Lower leg skin (tissue), 3 donors: ENCODE data around the gene NRG3.

Experiments
- CTCF ChIP-seq, 3 donors: fragments of 450-650 bp; IDR thresholded peaks; one replicate each; pipeline ENCODE4 v1.5.1; 2016; ENCODE audit warnings: antibody characterized with exemption in 3 of 3, mild to moderate bottlenecking in 3 of 3, moderate library complexity in 2 of 3
- POLR2A ChIP-seq, 2 donors: fragments of 450-650 bp; IDR thresholded peaks; one replicate each; pipeline ENCODE4 v1.6.1; 2016 to 2017; ENCODE audit warnings: antibody characterized with exemption in 2 of 2, mild to moderate bottlenecking in 1 of 2, moderate library complexity in 1 of 2

- no peak for TF ChIP-seq CTCF (IDR thresholded peaks at IDR 0.05)
- no peak for TF ChIP-seq POLR2A (IDR thresholded peaks at IDR 0.05)
Measured at GRCh38 chr10:82544377-82544776, 669.4 kb downstream of the NRG3 start.
